Panc1 (cell line): ENCODE data around the gene AVEN. TPM values are rescaled to one million over a fixed set of nuclear protein-coding genes. Genes with fewer than 3 reads are reported as not detected.

Experiments
- ATAC-seq: fragments of 200-7000 bp; cut with Tn5 transposase; 2 replicates; pipeline ENCODE4 v1.9.1; 2020; ENCODE audit warnings: mild to moderate bottlenecking, moderate library complexity
- Bru-seq: library from RNA; stranded (reverse); fragments of 400-500 nt; gene quantifications from one replicate; lab custom pipeline; 2021; lab: Mats Ljungman, UMichigan
- BruChase-seq, 2 experiments: library from RNA; stranded (reverse); fragments of 400-500 nt; gene quantifications; one replicate each; lab custom pipeline; 2021; lab: Mats Ljungman, UMichigan
- BruUV-seq: library from RNA; stranded (reverse); fragments of 400-500 nt; replicated peaks from 2 replicates; lab custom pipeline; 2021; lab: Mats Ljungman, UMichigan
- CTCF ChIA-PET: fragments of 300-600 bp; sonication (Branson Sonifier 250); formaldehyde crosslinking; loops from one replicate; lab custom pipeline; 2022; ENCODE audit warnings: antibody characterized with exemption; lab: Charles Lee
- POLR2A ChIA-PET: fragments of 300-600 bp; sonication (Branson Sonifier 250); formaldehyde crosslinking; loops from one replicate; lab custom pipeline; 2022; ENCODE audit warnings: antibody characterized with exemption; lab: Charles Lee
- DNase-seq: peaks from one replicate; pipeline ENCODE4 v3.0.0-alpha.2; 2010; ENCODE audit warnings: low read depth, low spot score
- H3K27ac ChIP-seq: 2 replicates; pipeline ENCODE4 v1.5.1; 2011; ENCODE audit warnings: mild to moderate bottlenecking, low read length, inconsistent platforms
- H3K27me3 ChIP-seq: fragments of 200-500 bp; sonication (Bioruptor generic); 2 replicates; pipeline ENCODE4 v1.6.0; 2014; ENCODE audit warnings: low read length, inconsistent platforms; ENCODE audit not compliant: control insufficient read depth, insufficient read depth
- H3K36me3 ChIP-seq: fragments of 200-500 bp; sonication (Bioruptor generic); 2 replicates; pipeline ENCODE4 v1.5.1; 2014; ENCODE audit warnings: inconsistent platforms, mild to moderate bottlenecking, low read length, moderate library complexity; ENCODE audit not compliant: control insufficient read depth, insufficient read depth
- H3K4me1 ChIP-seq: 2 replicates; pipeline ENCODE4 v1.5.1; 2011; ENCODE audit warnings: inconsistent platforms, mild to moderate bottlenecking, low read length, moderate library complexity; ENCODE audit not compliant: control insufficient read depth, insufficient read depth
- H3K4me3 ChIP-seq, 2 experiments: 2 replicates each; pipeline ENCODE4 v1.5.1; 2011 to 2012; ENCODE audit warnings: low read depth in 2 of 2, low read length in 2 of 2, mild to moderate bottlenecking in 2 of 2, inconsistent platforms in 1 of 2, moderate library complexity in 1 of 2
- H3K9me3 ChIP-seq: fragments of 200-500 bp; sonication (Bioruptor generic); 2 replicates; pipeline ENCODE4 v1.5.1; 2014; ENCODE audit warnings: low read depth, mild to moderate bottlenecking, inconsistent platforms, low read length, moderate library complexity; ENCODE audit not compliant: control insufficient read depth, insufficient read depth
- POLR2AphosphoS5 ChIP-seq: IDR thresholded peaks from 2 replicates; pipeline ENCODE4 v1.6.1; 2012; ENCODE audit warnings: mild to moderate bottlenecking, low read depth, low read length, moderate library complexity
- SIN3A ChIP-seq: IDR thresholded peaks from 2 replicates; pipeline ENCODE4 v1.6.1; 2012; ENCODE audit warnings: low read depth, mild to moderate bottlenecking, low read length, moderate library complexity, borderline replicate concordance; ENCODE audit not compliant: insufficient read depth
- TCF7L2 ChIP-seq: IDR thresholded peaks from 2 replicates; pipeline ENCODE4 v1.6.1; 2011; ENCODE audit warnings: mild to moderate bottlenecking, low read depth, low read length, inconsistent platforms
- in situ Hi-C: cut with HindIII; loops from 2 replicates; pipeline ENCODE4 v1.10.0; 2016; ENCODE audit warnings: low sequenced_read_pairs, low pct_unique_long_range_greater_than_20kb
- intact Hi-C: fragments of 100-400 bp; cut with micrococcal nuclease; formaldehyde crosslinking; loops from one replicate; pipeline ENCODE4 v1.10.0; 2022; ENCODE audit not compliant: unreplicated experiment
- long read RNA-seq: library from polyadenylated mRNA; unstranded; transcript quantifications from one replicate; pipeline ENCODE4 v2.0.0, GENCODE V29; 2021; ENCODE audit not compliant: unreplicated experiment
- polyA plus RNA-seq: library from polyadenylated mRNA; unstranded; fragments of >200 nt; gene quantifications from one replicate; pipeline ENCODE4 v1.2.1, GENCODE V29; 2012; ENCODE audit warnings: missing spikeins; ENCODE audit not compliant: insufficient read length
- total RNA-seq: library from RNA; stranded (reverse); gene quantifications from one replicate; pipeline ENCODE4 v1.2.1, GENCODE V29; 2021; ENCODE audit not compliant: unreplicated experiment
- TF ChIP-seq, protein P1 (sequence below): fragments of 450-650 bp; IDR thresholded peaks from 2 replicates; pipeline ENCODE4 v1.5.1; 2017; ENCODE audit warnings: mild to moderate bottlenecking
- TF ChIP-seq, protein P2 (sequence below), 2 experiments: IDR thresholded peaks; 2 replicates each; pipeline ENCODE4 v1.6.1; 2011 to 2012; ENCODE audit warnings: low read depth in 2 of 2, control low read depth in 1 of 2, low read length in 1 of 2, mild to moderate bottlenecking in 1 of 2, moderate library complexity in 1 of 2; ENCODE audit not compliant: insufficient read depth in 1 of 2

AVEN gene, protein sequence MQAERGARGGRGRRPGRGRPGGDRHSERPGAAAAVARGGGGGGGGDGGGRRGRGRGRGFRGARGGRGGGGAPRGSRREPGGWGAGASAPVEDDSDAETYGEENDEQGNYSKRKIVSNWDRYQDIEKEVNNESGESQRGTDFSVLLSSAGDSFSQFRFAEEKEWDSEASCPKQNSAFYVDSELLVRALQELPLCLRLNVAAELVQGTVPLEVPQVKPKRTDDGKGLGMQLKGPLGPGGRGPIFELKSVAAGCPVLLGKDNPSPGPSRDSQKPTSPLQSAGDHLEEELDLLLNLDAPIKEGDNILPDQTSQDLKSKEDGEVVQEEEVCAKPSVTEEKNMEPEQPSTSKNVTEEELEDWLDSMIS
- total RNA-seq: 18.4 TPM
- 16.2 TPM for polyA plus RNA-seq
- Bru-seq, nascent RNA: percentile 66 among the genes with signal in this experiment
- BruChase-seq, experiment 1, labeled RNA remaining after a 2-hour chase: percentile 57 among the genes with signal in this experiment
- BruChase-seq, experiment 2, labeled RNA remaining after a 6-hour chase: percentile 57 among the genes with signal in this experiment
- long read RNA-seq, transcript AVEN-201 (6 exons, 1,605 nt): major isoform, 38 of 43 reads
- long read RNA-seq, partial matches to known transcripts: 2 of 43 reads
- long read RNA-seq, other reads (novel, unspliced or antisense): 3 of 43 reads

DNA sequence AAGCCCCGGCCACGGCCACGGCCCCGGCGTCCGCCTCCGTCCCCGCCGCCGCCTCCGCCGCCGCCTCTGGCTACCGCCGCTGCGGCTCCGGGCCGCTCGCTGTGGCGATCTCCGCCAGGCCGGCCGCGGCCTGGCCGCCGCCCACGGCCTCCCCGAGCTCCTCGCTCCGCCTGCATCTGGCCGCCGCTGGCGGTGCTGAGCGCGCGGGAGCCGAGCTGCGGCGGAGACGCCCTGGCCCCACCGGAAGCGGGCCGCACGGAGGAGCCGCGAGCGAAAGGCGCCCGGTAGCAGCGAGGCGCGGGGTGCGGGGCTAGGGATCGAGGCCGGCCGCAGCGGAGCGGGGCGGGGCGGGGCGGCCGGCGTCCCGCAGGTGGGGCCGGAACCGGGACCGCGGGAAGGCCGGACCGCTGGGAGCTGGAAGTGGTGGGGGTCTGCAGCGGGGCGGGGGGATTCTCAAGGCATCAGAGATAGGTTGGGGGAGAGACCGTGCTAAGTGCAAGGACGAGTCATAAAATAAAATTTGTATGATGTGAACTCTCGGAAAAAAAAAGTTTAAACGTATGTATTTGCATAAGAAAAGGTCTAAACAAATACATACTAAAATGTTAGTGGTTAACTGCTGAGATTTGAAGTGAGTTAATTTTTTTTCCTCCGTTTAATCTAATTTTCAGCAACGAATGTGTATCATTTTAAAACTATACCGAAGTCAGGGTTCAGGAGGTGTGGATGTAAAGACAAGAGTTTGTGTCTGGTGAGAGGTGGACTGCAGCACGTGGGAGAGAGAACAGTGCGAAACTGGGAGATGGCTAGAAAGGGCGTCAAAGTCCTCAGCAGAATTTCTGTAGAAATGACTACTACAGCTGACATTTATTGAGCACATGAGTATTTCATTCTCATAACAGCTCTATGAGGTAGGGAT is at the start of gene AVEN:
Gene AVEN (minus strand): TSS at position 334 of the 919 bp plus-strand sequence. CDS start 158 bp downstream, at position 176.
- in situ Hi-C loops (no loop called here), intact Hi-C loops (no loop called here)
- TF ChIP-seq SIN3A (no peak), POLR2AphosphoS5 (no peak), TCF7L2 (no peak)
- TF ChIP-seq, protein P1, sequence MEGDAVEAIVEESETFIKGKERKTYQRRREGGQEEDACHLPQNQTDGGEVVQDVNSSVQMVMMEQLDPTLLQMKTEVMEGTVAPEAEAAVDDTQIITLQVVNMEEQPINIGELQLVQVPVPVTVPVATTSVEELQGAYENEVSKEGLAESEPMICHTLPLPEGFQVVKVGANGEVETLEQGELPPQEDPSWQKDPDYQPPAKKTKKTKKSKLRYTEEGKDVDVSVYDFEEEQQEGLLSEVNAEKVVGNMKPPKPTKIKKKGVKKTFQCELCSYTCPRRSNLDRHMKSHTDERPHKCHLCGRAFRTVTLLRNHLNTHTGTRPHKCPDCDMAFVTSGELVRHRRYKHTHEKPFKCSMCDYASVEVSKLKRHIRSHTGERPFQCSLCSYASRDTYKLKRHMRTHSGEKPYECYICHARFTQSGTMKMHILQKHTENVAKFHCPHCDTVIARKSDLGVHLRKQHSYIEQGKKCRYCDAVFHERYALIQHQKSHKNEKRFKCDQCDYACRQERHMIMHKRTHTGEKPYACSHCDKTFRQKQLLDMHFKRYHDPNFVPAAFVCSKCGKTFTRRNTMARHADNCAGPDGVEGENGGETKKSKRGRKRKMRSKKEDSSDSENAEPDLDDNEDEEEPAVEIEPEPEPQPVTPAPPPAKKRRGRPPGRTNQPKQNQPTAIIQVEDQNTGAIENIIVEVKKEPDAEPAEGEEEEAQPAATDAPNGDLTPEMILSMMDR: no peak
- TF ChIP-seq, protein P2, sequence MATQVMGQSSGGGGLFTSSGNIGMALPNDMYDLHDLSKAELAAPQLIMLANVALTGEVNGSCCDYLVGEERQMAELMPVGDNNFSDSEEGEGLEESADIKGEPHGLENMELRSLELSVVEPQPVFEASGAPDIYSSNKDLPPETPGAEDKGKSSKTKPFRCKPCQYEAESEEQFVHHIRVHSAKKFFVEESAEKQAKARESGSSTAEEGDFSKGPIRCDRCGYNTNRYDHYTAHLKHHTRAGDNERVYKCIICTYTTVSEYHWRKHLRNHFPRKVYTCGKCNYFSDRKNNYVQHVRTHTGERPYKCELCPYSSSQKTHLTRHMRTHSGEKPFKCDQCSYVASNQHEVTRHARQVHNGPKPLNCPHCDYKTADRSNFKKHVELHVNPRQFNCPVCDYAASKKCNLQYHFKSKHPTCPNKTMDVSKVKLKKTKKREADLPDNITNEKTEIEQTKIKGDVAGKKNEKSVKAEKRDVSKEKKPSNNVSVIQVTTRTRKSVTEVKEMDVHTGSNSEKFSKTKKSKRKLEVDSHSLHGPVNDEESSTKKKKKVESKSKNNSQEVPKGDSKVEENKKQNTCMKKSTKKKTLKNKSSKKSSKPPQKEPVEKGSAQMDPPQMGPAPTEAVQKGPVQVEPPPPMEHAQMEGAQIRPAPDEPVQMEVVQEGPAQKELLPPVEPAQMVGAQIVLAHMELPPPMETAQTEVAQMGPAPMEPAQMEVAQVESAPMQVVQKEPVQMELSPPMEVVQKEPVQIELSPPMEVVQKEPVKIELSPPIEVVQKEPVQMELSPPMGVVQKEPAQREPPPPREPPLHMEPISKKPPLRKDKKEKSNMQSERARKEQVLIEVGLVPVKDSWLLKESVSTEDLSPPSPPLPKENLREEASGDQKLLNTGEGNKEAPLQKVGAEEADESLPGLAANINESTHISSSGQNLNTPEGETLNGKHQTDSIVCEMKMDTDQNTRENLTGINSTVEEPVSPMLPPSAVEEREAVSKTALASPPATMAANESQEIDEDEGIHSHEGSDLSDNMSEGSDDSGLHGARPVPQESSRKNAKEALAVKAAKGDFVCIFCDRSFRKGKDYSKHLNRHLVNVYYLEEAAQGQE (IDR thresholded peaks at IDR 0.05; ENCODE audit: insufficient read depth in 1 of 2, low read depth in 2 of 2, low read length in 1 of 2): no peak
- Histone ChIP-seq H3K9me3 (no peaks in the 10 kb centered on the region), H3K36me3 (no peaks in the 10 kb centered on the region), H3K27ac (peak within 1 kb of the TSS; percentile 97), H3K27me3 (no peaks in the 10 kb centered on the region), H3K4me1 (peaks cover 15% of the 10 kb centered on the region), H3K4me3 (peak within 1 kb of the TSS; percentile 86 to 90)
- DNase-seq (no peak), ATAC-seq (peak; percentile 85)
- ChIA-PET POLR2A (interaction anchor here (0.6 kb wide), 2 partner anchors 38 to 106 kb away, joined by 4 to 8 read pairs; no protein-coding TSS in a partner anchor), CTCF (no interaction called here)
- BruUV-seq: TSS peak; percentile 90

DNA sequence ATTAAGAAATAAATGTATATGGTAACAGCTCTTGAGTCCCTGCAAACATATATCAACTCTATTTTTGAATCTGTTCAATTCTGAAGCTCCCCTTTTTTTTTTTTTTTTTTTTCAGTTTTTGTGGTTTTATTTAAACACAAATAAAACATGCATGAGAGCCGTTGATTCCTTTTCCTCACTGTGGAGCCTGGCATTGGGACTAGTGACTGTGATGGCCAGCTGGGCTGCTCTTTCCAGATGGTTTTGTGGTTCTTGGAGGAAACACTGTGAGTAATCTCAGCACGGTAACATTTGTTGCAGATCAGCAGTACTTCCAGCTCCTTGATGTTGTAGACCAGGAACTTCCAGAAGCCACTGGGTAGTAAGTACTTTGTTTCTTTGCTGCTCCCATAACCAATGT is 46.7 kb upstream of the AVEN start:
- DNase-seq: no peak
- intact Hi-C loops (no loop called here), in situ Hi-C loops (no loop called here)
- ChIA-PET CTCF (no interaction called here), POLR2A (no interaction called here)
- ATAC-seq: no peak
- TF ChIP-seq TCF7L2 (no peak), POLR2AphosphoS5 (no peak), SIN3A (no peak)
- TF ChIP-seq, protein P1: no peak
- TF ChIP-seq, protein P2 (IDR thresholded peaks at IDR 0.05; ENCODE audit: insufficient read depth in 1 of 2, low read depth in 2 of 2, low read length in 1 of 2): no peak
- H3K4me1 ChIP-seq: no peaks in the 10 kb centered on the region
- no peaks in the 10 kb centered on the region for H3K9me3 ChIP-seq
- BruUV-seq: no TSS peak
- no peaks in the 10 kb centered on the region for H3K36me3 ChIP-seq
- H3K4me3 ChIP-seq: no peak overlapping the region
- H3K27me3 ChIP-seq: no peaks in the 10 kb centered on the region
- no peak overlapping the region for H3K27ac ChIP-seq
